ENCODE data around the gene RNF152. TPM values are rescaled to one million over a fixed set of nuclear protein-coding genes. Genes with fewer than 3 reads are reported as not detected.
A peak's percentile ranks its signal among the peaks of the same experiment; 100 is the strongest.

The RNF152 gene
- total and polyA plus RNA-seq, 8 donors = 1.4 to 99.9 (median 16.1) TPM

- Histone ChIP-seq H3K27ac (no peak overlapping the region), H3K36me3 (no peaks in the 10 kb centered on the region), H3K4me3 (no peak overlapping the region), H3K9me3 (no peaks in the 10 kb centered on the region), H3K27me3 (no peaks in the 10 kb centered on the region), H3K4me1 (peaks cover 0 to 33% (median 18%) of the 10 kb centered on the region in 4 donors)
- intact Hi-C loops (cut with DNase I; ENCODE audit: low total_unique reads) = no loop called here
- TF ChIP-seq POLR2A (IDR thresholded peaks at IDR 0.05) (no peak), POLR2AphosphoS5 (IDR thresholded peaks at IDR 0.05) (no peak), CTCF (IDR thresholded peaks at IDR 0.05) (no peak), EP300 (IDR thresholded peaks at IDR 0.05) (no peak)
- WGBS, 5 donors = 72 to 89% (median 85%) methylated on average over 3 of the region's 3 CpGs
- no peak for DNase-seq
These were observed 65.2 kb downstream of the RNF152 start for GRCh38 chr18:61827591-61827990.

DNA sequence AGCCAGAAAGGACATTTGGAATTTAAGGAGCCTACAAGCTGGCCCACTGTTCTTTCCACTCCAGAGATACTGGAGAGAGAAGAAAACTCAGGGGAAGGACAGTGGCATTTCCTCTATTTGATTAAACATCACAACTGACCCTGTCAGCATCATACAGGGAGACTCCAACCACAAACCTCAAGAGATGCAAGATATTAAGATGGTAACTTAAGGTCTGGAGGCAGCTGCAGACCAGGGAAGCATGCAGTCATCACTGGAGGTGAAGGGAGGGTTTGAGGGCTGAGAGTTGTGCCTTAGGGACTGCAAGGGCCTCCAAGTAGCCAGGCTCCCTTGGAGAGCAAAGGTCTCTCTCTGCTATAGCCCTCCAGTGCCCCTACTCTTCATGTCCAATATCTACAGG, 67.4 kb downstream of the RNF152 start:
- Histone ChIP-seq H3K4me3 (no peak overlapping the region), H3K4me1 (peaks cover 0 to 15% (median 9%) of the 10 kb centered on the region in 4 donors), H3K27me3 (no peaks in the 10 kb centered on the region), H3K9me3 (no peaks in the 10 kb centered on the region), H3K36me3 (no peaks in the 10 kb centered on the region), H3K27ac (peak overlapping the region in 1 of 5 donors; percentile 27)
- no peak for DNase-seq
- TF ChIP-seq CTCF (IDR thresholded peaks at IDR 0.05) (no peak), POLR2AphosphoS5 (IDR thresholded peaks at IDR 0.05) (no peak), POLR2A (IDR thresholded peaks at IDR 0.05) (no peak), EP300 (IDR thresholded peaks at IDR 0.05) (no peak)
- intact Hi-C loops (cut with DNase I; ENCODE audit: low total_unique reads) = no loop called here

DNA sequence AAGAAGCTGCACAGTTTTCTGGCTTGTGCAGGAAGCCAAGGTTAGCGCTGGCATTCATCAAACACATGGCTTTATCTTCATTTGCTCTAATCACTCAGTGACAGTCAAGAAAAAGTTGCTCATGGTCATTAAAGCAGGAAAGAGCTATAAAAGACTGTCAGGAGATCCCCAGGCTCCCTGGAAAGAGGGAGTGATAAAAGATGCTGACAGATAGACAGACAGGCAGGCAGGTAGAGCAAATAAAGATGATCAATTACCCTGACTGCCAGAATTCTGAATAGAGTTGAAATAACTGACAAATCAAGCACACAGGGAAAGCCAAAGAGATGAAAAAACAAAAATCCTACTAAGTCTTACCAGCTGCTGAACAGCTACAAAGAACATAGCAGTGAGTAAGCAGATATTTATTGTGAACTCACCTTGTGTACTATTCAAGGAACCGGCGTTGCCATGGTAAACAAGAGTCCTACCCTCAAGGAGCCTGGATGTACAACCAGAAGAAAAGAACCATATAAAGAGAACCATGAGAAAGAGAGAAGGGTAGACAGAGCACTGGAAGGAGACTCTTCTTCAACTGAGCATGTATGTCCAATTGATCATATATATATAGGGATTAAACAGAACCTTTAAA, 68.0 kb downstream of the RNF152 start:
- Histone ChIP-seq H3K27me3 (no peaks in the 10 kb centered on the region), H3K27ac (peak overlapping the region in 1 of 5 donors; percentile 27), H3K4me1 (peaks cover 0 to 10% (median 9%) of the 10 kb centered on the region in 4 donors), H3K36me3 (no peaks in the 10 kb centered on the region), H3K9me3 (no peaks in the 10 kb centered on the region), H3K4me3 (no peak overlapping the region)
- no peak for DNase-seq
- WGBS, 5 donors = 63 to 83% (median 80%) methylated on average over 3 of the region's 3 CpGs
- no peak for TF ChIP-seq POLR2A (IDR thresholded peaks at IDR 0.05)
- no peak for TF ChIP-seq CTCF (IDR thresholded peaks at IDR 0.05)
- no peak for TF ChIP-seq POLR2AphosphoS5 (IDR thresholded peaks at IDR 0.05)
- TF ChIP-seq EP300 (IDR thresholded peaks at IDR 0.05) = no peak
- intact Hi-C loops (cut with DNase I; ENCODE audit: low total_unique reads) = no loop called here

- Histone ChIP-seq H3K27me3 (no peaks in the 10 kb centered on the region), H3K9me3 (no peaks in the 10 kb centered on the region), H3K4me3 (no peak overlapping the region), H3K4me1 (peaks cover 0 to 10% (median 9%) of the 10 kb centered on the region in 4 donors), H3K36me3 (no peaks in the 10 kb centered on the region), H3K27ac (no peak overlapping the region)
- no peak for TF ChIP-seq EP300 (IDR thresholded peaks at IDR 0.05)
- TF ChIP-seq CTCF (IDR thresholded peaks at IDR 0.05) = no peak
- no peak for TF ChIP-seq POLR2A (IDR thresholded peaks at IDR 0.05)
- no peak for TF ChIP-seq POLR2AphosphoS5 (IDR thresholded peaks at IDR 0.05)
- DNase-seq = no peak
- intact Hi-C loops (cut with DNase I; ENCODE audit: low total_unique reads) = no loop called here
- 71 to 83% (median 80%) methylated on average over 3 of the region's 3 CpGs for WGBS, 5 donors
These were observed 69.2 kb downstream of the RNF152 start for GRCh38 chr18:61823595-61823994.

Measured in stomach (tissue), 9 donors.